H1 (cell line): ENCODE measurements around the gene FLRT1. TPM values are rescaled to one million over a fixed set of nuclear protein-coding genes. Genes with fewer than 3 reads are reported as not detected.

Experiments used
- BACH1 ChIP-seq: IDR thresholded peaks from 2 replicates; pipeline ENCODE4 v1.6.1; 2012; ENCODE audit warnings: low read length, improper control_type of control experiment
- CBX5 ChIP-seq: fragments of 300-800, 300-1000 bp; sonication (generic); IDR thresholded peaks from 2 replicates; pipeline ENCODE4 v1.7.1; 2016; ENCODE audit warnings: antibody characterized with exemption, low read length, low read depth
- CHD7 ChIP-seq: fragments of 300-600 bp; sonication (generic); IDR thresholded peaks from 2 replicates; pipeline ENCODE4 v1.7.1; 2012; ENCODE audit warnings: low read length, moderate library complexity, mild to moderate bottlenecking, inconsistent platforms; ENCODE audit not compliant: insufficient replicate concordance
- EP300 ChIP-seq, 2 experiments: IDR thresholded peaks; 1 replicate in 1 of 2; 2 replicates in 1 of 2; pipeline ENCODE4 v1.6.1; 2011 to 2012; ENCODE audit warnings: low read depth in 2 of 2, low read length in 2 of 2, mild to moderate bottlenecking in 2 of 2, borderline replicate concordance in 1 of 2, inconsistent platforms in 1 of 2, moderate library complexity in 1 of 2
- HDAC2 ChIP-seq, 2 experiments: fragments of 300-600 bp in 1 of 2; sonication (generic) in 1 of 2; IDR thresholded peaks; 2 replicates each; pipeline ENCODE4 v1.6.1; 2011 to 2012; ENCODE audit warnings: low read depth in 2 of 2, low read length in 2 of 2, mild to moderate bottlenecking in 2 of 2, moderate library complexity in 2 of 2, borderline replicate concordance in 1 of 2, inconsistent platforms in 1 of 2
- KDM1A ChIP-seq: fragments of 200-600, 300-600 bp; sonication (generic); IDR thresholded peaks from 2 replicates; pipeline ENCODE4 v1.7.1; 2016; ENCODE audit warnings: mild to moderate bottlenecking, low read length, borderline replicate concordance
- POU5F1 ChIP-seq: IDR thresholded peaks from 2 replicates; pipeline ENCODE4 v1.6.1; 2011; ENCODE audit warnings: low read depth, mild to moderate bottlenecking, low read length, moderate library complexity
- SP1 ChIP-seq: IDR thresholded peaks from 2 replicates; pipeline ENCODE4 v1.6.1; 2011; ENCODE audit warnings: low read depth, low read length
- TEAD4 ChIP-seq: IDR thresholded peaks from 2 replicates; pipeline ENCODE4 v1.6.1; 2012; ENCODE audit warnings: low read depth, low read length, inconsistent platforms, mixed read lengths
- ZNF274 ChIP-seq: IDR thresholded peaks from 2 replicates; pipeline ENCODE4 v1.7.0; 2012; ENCODE audit warnings: low read length, borderline replicate concordance; ENCODE audit errors: extremely low read depth
- polyA plus RNA-seq, 7 experiments: library from polyadenylated mRNA; depleted of rRNA in 3 of 7; stranded (reverse) in 5 of 7; unstranded in 2 of 7; fragments of >200 nt in 5 of 7; fragments of 200-250 nt in 2 of 7; gene quantifications; 1 replicate in 5 of 7; 2 replicates in 1 of 7; 4 replicates in 1 of 7; pipeline versions ENCODE4 v1.2.1 to v1.2.3, GENCODE V29; 2011 to 2013; ENCODE audit warnings: missing spikeins in 2 of 7, mixed read lengths in 2 of 7
- total RNA-seq: library from RNA; stranded (reverse); fragmentation: NEBNext Ultra II Directional; extraction: Animal tissue kit (Norgen Biotek cat#: 25700); gene quantifications from 2 replicates; pipeline ENCODE4 v1.2.1, GENCODE V29; 2021

FLRT1 gene
- total and polyA plus RNA-seq, 2 of the 8 experiments (the other 6 are each of a cell fraction or from before 2014, with no cell fraction given) = 0.14 to 0.28 TPM

GRCh38 chr11:64060861-64061444 is 25.2 kb downstream of the FLRT1 start (continued):
- TF ChIP-seq CHD7 (no peak), ZNF274 (no peak), HDAC2 (IDR thresholded peaks at IDR 0.05; ENCODE audit: borderline replicate concordance in 1 of 2, low read depth in 2 of 2, low read length in 2 of 2) (no peak), BACH1 (no peak), KDM1A (no peak), SP1 (no peak), POU5F1 (peak; percentile 98), EP300 (IDR thresholded peaks at IDR 0.05; ENCODE audit: borderline replicate concordance in 1 of 2, low read depth in 2 of 2, low read length in 2 of 2) (no peak), TEAD4 (no peak), CBX5 (no peak)
